Ureter (tissue), 1 donor: ENCODE measurements around the gene IL1RL2. TPM values are rescaled to one million over a fixed set of nuclear protein-coding genes. Genes with fewer than 3 reads are reported as not detected.
A peak's percentile ranks its signal among the peaks of the same experiment; 100 is the strongest.

Experiments used
- DNase-seq: peaks from one replicate; pipeline ENCODE4 v3.0.0-alpha.2; 2020; ENCODE audit warnings: low spot score
- total RNA-seq: library from RNA; stranded (reverse); gene quantifications from one replicate; pipeline ENCODE4 v1.2.4, GENCODE V29; 2023
- donor health status: DM: yes; HTN: yes; CAD: no.

The IL1RL2 gene
- total RNA-seq, 1 donor from 2014 or later: 5.2 TPM

DNA sequence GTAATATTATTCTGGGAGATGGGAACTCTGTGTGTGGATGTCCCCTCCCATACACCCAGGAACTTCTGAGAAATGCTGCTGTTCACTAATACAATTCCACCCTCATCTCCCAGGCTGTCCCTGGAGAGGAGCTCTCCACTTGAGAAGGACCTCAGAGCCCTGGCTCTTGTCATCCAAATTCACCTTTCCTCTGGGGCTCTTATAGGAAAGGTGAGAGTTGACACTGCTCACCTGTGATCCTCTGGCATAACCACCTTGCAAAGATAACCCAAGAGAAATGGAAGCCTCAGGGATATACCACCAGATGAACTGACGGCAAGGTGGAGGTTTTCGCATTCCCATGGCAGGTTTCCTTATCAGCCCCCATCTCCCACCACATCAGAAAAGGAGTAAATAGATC is 52.0 kb downstream of the IL1RL2 start:
- no peak for DNase-seq

DNA sequence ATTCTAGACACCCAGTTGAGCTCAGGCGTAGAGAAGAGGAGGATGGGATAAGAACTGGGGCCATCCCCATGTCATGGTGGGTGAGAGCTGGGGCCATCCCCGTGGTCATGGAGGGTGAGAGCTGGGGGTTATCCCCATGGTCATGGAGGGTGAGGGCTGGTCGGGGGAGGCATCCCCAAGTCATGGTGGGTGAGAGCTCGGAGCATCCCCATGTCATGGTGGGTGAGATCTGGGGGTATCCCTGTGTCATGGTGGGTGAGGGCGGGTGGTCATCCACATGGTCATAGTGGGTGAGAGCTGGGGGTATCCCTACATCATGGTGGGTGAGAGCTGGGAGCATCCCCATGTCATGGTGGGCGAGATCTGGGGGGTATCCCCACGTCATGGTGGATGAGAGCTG is 52.5 kb downstream of the IL1RL2 start:
- no peak for DNase-seq

DNA sequence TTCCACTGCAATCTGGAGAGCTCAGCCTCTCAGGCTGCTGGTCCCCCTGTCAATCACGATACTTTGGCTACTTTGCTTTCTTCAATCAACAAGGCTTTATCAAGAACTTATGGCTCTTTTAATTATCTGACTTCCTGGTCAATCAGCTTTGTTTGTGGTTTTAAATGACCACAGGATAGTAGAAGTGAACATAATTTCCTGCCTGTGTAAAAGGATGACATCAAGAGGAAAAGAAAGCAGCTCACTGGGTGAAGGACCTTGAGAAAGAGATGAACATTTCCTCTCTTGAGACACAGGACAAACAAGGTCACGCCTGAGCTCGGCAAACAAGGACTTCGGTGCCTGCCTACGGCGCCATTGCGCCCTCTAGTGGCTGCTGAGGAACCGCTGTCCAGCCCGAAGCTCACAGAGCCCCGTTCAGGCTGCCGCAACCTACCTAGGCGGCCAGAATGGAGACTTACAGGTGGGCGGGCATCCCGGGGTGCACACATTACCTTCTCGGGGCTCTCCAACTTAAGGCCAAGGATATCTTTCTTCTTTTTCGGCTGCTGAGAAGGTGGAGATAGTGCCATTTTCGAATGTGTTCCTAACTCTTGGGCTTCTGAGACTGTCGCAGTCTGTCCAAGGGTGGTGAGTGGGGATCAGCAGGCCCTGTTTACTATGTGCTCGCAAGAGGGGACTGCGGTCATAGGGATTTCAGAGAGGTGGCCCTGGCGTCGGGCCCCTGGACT is 54.0 kb downstream of the IL1RL2 start:
- peak; percentile 93 for DNase-seq

DNA sequence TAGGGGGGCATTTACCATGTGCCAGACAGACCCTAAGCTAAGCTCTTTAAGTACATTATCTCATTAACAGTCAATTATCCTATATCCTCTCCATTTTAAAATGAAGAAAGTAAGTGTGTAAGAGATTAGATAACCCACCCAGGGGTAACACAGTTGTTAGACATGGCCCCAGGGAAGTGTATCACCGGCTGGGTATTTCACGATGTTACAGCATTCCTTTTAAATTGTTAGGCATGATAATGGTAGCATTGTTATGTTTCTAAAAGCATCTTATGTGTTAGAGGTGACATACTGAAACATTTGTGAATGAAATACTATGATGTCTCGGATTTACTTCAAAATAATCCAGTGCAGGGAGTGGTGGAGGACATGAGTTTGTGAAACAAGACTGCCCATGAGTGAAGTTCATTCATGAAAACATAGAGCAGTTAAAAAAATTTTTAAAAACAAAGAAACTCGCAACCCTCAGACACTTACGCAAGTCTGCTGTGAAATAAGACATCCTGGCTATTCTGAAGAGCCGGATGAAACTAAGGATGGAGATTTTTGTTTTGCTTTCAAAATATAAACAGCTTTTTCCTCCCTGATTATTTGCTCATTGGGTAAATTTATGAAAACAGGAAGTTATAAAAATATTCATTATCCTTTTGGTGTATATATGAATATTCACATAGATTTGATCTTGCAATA is 54.9 kb downstream of the IL1RL2 start:
- no peak for DNase-seq

DNA sequence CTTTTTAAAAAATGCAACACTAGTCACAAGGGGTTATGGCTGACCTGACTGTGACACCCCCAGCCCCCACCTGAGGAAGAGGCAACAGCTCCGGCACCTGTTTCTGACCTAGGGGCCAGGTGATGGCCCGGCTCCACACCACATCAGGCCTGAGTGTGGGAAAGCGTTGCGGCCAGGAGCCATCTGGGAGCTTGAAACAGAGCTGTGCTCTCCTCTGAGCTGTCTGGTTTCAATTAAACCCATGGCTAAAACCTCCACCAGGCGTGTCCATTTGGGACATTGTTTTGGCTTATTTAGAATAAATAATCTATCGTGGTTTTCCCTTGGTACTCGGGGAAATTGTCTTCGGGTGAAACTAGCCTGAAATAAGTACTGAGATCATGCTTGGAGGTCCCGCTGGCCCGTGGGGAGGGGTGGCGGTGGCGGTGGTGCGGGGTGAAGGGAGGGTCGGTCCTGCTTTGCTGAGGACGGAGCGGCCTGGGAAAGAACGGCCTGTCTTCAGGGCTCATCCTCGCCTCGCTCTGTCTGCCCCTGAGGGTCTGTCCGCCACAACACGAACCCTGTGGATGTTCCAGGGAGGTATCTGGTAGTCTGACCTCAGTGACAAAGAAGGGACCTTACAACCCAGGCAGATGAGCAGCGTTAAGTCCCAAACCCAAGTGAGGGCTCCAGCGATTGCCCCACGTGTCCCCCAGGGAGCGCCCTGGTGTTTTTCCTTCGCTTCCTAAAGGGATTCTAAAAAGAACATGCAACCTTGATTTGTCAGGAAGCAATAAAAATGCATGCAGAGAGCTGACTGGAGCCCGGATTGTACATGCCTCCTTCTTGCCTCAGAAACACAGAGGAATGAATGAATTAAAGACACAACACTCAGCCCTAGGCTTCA is 58.7 kb downstream of the IL1RL2 start:
- DNase-seq: no peak

DNA sequence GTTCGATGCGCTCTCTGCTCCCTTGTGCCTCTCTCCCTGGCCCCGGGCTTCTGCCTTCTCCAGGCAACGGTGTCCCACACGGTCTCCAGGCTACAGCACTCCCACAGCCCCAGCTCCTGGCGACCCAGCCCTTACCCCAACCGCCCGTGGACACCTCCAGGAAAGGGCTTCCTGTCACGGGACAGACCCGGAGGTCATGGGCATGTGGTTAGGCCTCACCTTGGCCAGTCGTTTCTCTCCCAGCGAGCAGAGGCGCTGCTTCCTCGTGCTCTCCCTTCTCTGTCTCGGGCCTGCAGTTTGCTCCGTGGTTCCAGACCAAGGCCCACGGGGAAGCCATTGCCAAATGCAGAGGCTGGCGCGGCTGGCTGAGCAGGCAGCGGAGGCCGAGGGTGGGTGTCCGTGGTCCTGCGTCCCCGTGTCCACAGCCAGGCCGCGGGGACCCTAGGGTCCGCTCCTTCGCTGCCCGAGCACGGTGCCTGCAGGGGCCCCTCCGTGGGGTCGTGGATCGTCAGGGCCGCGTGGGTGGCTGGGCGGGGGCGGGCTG is 63.5 kb downstream of the IL1RL2 start:
- DNase-seq: no peak

DNA sequence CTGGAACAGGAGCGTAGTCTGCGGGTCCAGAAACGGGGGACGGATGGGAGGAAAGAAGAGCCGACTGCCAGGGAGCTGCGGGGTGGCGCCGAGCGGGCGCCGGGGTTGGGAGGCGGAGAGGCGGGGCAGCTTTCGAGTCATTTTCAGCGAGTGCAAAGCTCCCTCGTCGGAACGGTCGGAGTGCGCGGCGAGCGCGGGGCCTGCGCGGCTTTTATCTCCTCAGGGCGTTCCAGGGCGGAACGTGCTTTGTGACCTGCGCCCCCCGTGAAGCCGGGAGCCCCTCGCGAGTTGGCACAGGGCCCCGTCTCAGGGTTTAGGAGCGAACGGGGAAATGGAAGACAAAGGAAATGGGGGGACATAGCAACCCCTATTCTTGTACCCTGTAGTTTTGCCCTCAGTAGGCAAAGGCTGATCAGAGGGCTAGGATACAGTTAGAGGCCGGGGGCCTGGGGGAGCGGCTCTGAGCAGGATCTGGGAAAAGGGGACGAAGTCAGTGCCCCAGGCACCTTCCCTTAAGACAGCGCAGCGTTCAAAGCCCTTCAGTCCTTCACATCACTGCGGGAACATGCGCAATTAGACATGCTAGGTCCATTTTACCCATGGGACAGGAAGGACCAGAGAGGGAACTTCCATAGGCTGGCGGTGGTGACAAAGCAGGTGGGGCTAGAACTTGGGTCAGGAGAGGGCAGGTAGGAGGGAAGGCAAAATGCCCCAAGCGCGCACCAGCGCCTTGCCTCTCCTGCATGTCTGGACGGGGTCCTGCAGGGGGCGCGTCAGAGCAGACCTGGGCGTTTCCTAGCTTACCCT is 64.4 kb downstream of the IL1RL2 start:
- peak; percentile 65 for DNase-seq

DNA sequence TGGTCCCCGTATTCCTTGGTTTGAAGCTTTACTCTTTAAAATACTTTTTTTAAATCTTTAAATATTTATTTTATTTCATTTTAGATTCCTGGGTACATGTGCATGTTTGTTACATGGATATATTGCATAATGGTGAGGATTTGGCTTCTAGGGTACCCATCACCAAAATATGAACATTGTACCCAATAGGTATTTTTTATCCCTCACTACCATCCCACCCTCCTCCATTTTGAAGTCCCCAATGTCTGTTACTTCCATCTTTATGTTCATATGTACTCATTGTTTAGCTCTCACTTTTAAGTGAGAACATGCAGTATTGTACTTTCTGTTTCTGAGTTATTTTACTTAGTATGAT is 65.0 kb downstream of the IL1RL2 start:
- no peak for DNase-seq

DNA sequence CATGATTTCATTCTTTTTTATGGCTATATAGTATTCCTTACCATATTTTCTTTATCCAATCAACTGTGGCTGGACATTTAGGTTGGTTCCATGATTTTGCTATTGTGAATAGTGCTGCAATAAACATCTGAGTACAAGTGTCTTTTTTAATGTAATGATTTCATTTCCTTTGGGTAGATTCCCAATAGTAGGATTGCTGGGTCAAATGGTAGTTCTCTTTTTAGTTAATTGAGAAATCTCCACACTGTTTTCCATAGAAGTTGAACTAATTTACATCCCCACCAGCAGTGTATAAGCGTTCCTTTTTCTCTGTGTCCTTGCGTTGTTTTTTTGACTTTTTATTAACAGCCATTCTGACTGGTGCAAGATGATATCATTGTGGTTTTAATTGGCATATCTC is 65.4 kb downstream of the IL1RL2 start:
- DNase-seq: no peak

DNA sequence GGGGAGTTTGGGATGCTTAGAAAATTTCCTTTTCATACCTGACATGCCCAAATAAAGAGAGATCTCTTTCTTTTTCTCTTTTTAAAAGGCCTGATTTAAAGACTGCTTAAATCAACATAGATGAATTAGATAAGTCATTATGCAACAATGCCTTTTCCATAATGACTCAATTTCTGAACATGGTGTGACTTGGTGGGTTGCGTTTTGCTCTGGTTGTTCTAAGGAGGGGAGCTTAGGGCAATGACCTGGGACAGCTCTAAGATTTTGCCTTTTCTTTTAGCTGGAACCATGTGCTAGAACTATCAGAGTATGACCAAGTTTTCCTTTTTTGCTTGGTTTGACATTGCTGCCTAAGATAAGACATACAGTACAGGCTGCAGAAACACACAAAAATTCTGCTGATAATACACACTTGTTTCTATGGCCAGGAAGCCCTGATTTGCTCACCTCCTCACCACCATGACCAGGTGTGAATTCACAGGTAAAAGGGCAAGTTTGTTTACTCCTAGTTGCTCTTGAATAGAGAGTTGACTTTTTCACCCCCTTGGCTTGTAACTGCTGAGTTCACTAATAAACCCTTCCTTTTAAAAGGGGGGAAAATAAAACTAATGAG is 66.4 kb downstream of the IL1RL2 start:
- no peak for DNase-seq

DNA sequence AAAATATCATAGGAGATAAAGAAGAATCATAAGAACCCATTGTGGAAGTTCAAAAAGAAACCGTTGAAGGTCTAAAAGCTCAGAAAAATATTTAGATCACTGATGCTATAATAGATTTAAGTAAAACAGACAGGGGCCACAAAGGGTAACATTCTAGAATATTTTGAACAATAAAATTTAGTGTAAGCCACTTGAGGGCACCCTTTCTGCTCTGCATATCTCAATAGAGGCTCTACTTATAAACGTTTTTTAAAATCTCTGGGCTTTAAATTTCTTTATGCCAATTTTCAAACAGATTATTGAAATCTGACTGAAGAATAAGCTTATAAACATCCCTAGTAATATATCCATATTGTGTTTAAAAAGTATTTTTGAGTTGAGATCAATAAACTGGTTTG is 66.9 kb downstream of the IL1RL2 start:
- no peak for DNase-seq

DNA sequence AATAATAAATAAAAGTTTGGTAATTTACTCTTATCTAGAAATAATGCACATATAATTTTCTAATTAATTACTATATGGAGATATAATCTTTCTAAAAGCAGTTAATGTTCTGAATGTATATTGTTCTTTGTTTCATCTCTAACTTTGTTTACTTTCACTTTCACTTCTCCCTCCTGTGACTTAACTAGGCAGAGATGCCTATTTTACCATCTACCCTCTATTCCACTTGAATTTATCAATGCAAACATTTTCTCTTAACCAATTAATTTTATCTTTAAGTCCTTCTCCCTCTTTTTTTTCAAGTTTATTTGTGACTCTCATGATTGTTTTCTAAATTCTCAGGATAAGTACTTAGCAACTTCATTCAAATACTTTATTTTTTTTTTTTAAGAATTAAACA is 69.5 kb downstream of the IL1RL2 start:
- no peak for DNase-seq

DNA sequence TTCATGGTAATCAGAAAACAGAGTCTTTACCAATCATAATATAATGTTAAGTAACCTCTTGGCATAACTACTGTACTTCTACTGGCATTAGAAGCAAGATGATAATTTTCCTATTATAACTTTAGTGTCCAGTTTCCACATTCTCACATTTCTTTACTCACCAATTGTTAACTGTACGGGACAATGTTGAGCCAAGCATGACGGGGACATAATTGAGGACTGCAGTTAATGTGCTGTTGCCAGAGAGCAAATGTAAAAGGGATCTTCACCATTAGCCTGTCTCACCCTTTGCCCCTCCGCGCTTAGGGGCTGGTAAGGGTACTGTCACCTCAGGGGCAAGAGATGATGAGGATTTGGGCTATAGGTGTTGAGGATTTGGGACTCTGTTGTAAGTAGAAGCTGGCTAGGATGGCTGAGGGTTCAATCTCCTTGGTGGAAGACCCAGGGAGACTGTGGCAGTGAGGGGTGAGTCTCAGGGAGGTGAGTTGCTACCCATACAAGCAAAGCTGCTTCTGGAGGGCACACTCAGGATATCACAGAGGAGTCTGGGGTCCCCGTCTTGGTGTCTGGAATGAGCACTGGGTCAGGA is 70.1 kb downstream of the IL1RL2 start:
- no peak for DNase-seq

DNA sequence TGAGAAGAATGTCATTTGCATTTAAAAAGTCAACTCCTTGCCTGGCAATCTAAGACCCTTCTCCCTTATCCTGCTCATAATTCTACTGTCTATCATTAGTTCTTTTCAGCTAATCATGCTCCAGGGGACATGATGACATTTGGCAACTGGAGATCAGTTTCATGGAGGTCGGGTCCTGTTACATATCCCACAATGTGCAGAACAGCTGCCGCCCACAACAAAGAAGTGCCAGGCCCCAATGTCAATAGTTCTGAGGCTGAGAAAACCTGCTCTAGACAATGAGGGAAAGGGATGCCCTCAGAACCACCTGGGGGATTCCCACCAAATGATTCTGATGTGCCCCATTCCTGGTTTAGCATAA is 71.2 kb downstream of the IL1RL2 start:
- DNase-seq: no peak

DNA sequence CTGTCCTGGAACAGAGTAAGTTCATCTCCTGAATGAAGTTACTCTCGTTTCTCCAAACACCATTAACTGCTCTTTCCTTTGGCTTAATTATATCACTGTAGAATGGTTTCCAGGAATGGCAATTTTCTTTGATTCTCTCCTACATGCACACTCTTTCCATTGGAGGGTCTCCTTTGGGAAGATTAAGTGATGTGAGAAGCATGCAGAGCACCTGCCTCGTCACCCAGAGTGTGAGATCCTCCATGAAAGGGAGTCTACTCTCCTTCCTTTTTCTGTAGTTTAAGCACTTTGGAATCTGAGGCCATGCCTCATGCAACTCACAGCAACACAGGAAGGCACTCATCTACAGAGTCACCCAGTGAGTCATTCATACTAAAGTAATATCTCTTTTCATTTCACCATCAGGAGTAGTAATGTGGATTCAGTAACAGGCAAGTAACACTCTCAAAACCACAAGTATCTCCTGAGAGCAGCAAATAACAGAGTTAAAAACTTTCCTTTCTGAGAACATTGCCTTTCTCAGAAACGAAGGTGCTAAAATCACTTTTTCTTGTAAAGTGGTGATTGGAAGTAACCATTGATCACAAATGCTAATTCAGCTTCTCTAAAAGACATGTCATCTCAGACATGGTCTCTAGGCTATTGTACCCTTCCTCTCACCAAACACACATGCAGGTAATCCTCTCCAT is 71.7 kb downstream of the IL1RL2 start:
- DNase-seq: no peak

DNA sequence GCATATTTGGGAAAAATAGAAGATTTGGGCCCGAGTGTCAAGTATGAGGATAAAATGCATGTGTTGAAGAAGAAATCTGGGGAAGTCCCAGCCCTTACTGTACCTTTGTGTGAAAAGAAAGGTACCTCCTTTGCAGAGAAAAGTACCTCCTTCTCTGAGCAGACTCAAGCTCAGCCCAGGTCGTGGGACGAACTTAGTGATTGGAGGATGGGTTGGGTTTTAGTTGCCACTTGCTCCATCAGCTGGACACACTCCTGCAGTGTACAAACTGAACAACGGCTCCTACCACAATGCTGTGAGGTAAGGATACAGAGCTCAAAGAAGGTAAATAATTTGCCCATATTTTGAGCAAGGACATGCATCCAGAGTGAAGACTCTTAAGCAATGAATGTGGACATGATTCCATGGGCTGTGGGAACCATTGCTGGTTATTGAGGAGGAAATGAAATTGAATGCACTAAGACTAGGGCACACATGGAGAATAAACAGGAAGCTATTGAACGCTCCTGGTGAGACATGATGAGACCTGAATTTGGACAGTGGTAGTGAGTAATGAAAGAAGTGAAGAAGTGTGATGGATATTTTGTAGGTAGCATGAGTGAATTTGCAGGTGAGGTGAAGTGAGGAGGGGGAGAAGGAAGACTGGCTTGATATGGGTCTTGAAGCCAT is 74.8 kb downstream of the IL1RL2 start:
- no peak for DNase-seq

DNA sequence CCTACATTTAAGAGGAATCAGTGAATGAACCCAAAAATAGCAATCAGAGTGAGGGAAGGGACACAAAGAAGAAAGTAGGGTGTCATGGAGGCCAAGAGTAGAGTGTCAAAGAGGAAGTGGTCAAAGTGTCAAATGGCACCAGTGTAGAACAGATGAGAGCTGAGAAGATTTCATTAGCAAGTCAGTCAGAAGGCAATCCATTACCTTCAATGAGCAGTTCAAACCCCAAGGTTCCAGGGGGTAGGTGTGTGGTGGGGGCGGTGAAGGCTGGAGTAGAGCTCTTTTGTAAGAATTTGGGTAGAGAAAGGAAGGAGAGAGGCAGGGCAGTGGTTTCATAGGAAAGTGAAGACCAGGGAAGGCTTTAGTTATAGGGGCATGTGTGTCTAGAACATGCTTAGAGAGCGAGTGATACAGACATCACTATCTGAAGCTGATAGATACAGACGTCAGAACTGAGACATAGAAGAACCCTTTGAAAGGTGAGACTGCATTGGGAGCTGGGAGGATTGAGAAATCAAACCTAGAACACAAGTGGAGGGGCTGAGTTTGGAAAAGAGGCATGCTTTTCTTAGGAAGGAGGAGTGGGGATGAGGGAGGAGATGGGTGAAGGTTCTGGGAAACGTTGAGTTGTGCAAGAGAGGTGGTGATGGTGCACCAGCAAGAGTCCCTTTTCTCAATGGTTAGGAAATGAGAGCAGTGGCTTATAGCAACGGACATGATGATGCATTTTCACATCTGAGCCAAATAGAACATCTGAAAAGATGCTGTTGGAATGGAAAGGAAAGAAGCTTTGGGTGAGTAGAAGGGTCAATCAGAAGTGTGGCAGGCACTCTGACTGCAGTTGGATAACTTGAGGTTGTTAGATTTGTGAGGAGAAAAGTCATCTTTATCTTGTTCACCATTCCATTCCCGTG is 75.7 kb downstream of the IL1RL2 start:
- DNase-seq: no peak

DNA sequence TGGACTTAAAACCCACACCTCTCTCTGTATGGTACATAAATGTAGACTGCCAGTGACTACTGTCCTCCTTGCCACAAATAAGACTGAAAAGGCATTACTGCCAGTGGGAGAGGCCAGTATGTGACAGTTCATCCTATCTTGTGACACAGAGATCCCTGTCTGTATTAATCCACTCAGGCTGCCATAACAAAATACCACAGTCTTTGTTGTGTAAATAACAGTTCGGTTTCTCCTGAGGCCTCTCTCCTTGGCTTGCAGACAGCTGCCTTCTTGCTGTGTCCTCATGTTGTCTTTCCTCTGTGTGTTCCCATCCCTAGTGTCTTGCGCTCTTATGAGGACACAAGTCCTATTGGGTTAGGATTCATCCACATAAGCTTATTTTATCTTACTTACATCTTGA is 78.1 kb downstream of the IL1RL2 start:
- no peak for DNase-seq

DNA sequence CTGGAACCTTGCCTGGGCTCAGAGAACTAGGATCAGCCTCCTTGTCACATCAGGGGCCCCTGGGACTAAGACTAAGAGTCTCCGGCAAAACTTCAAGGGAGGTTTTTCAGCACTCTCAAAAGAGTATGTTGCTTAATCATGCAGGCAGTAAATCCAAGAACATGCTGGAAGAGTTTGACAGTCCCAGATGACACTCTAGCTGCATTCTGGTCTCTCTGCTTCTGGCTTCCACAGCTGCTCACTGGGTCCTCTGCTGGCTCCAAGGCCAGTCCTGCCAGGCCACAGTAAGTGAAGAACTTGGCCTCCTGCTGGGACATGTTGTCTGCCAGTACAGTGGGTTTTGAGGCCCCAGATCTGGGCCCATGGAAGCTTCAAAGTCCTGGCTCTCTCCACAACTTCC is 79.4 kb downstream of the IL1RL2 start:
- no peak for DNase-seq
